ENCODE data around the gene KLHL17. TPM values are rescaled to one million over a fixed set of nuclear protein-coding genes. Genes with fewer than 3 reads are reported as not detected.

KLHL17 gene
- total RNA-seq, 1 donor from 2014 or later = 47.3 TPM

GRCh38 chr1:995665-996633, 35.6 kb downstream of the KLHL17 start:
- Mint-ChIP-seq H3K4me3 (no peak overlapping the region), H3K36me3 (ENCODE audit: low read depth) (no peaks in the 10 kb centered on the region), H3K4me1 (ENCODE audit: low read depth) (peaks cover 5% of the 10 kb centered on the region), H3K27me3 (ENCODE audit: insufficient read depth) (peaks cover 27% of the 10 kb centered on the region), H3K9me3 (peaks cover 10% of the 10 kb centered on the region), H3K27ac (no peak overlapping the region)
- DNase-seq (ENCODE audit: low spot score) = no peak
- intact Hi-C loops (cut with micrococcal nuclease) = no loop called here

GRCh38 chr1:996851-997712, 36.7 kb downstream of the KLHL17 start:
- H3K4me3 Mint-ChIP-seq = no peak overlapping the region
- no peaks in the 10 kb centered on the region for H3K36me3 Mint-ChIP-seq (ENCODE audit: low read depth)

GRCh38 chr1:997713-997992, 37.3 kb downstream of the KLHL17 start:
- Mint-ChIP-seq H3K4me3 (no peak overlapping the region), H3K27me3 (ENCODE audit: insufficient read depth) (peaks cover 27% of the 10 kb centered on the region), H3K4me1 (ENCODE audit: low read depth) (peaks cover 2% of the 10 kb centered on the region), H3K27ac (no peak overlapping the region), H3K36me3 (ENCODE audit: low read depth) (no peaks in the 10 kb centered on the region), H3K9me3 (peaks cover under 1% of the 10 kb centered on the region)
- intact Hi-C loops (cut with micrococcal nuclease) = no loop called here
- no peak for DNase-seq (ENCODE audit: low spot score)

More at GRCh38 chr1:996851-997712, 36.7 kb downstream of the KLHL17 start:
- Mint-ChIP-seq H3K27me3 (ENCODE audit: insufficient read depth) (peaks cover 21% of the 10 kb centered on the region), H3K27ac (peak overlapping the region; percentile 48), H3K9me3 (peaks cover 4% of the 10 kb centered on the region), H3K4me1 (ENCODE audit: low read depth) (peaks cover 5% of the 10 kb centered on the region)
- no peak for DNase-seq (ENCODE audit: low spot score)
- intact Hi-C loops (cut with micrococcal nuclease) = no loop called here

- H3K9me3 Mint-ChIP-seq = no peaks in the 10 kb centered on the region
- intact Hi-C loops (cut with micrococcal nuclease) = no loop called here
- H3K4me3 Mint-ChIP-seq = no peak overlapping the region
- no peak for DNase-seq (ENCODE audit: low spot score)
- H3K36me3 Mint-ChIP-seq (ENCODE audit: low read depth) = no peaks in the 10 kb centered on the region
- H3K27me3 Mint-ChIP-seq (ENCODE audit: insufficient read depth) = peaks cover 31% of the 10 kb centered on the region
- no peak overlapping the region for H3K27ac Mint-ChIP-seq
- no peaks in the 10 kb centered on the region for H3K4me1 Mint-ChIP-seq (ENCODE audit: low read depth)
Measured at GRCh38 chr1:997993-998744, 37.8 kb downstream of the KLHL17 start.

GRCh38 chr1:998745-998994, 38.3 kb downstream of the KLHL17 start:
- no peaks in the 10 kb centered on the region for H3K9me3 Mint-ChIP-seq
- H3K36me3 Mint-ChIP-seq (ENCODE audit: low read depth) = no peaks in the 10 kb centered on the region
- H3K4me1 Mint-ChIP-seq (ENCODE audit: low read depth) = no peaks in the 10 kb centered on the region
- no peak overlapping the region for H3K27ac Mint-ChIP-seq
- peaks cover 32% of the 10 kb centered on the region for H3K27me3 Mint-ChIP-seq (ENCODE audit: insufficient read depth)
- H3K4me3 Mint-ChIP-seq = no peak overlapping the region
- intact Hi-C loops (cut with micrococcal nuclease) = no loop called here
- no peak for DNase-seq (ENCODE audit: low spot score)

- intact Hi-C loops (cut with micrococcal nuclease) = no loop called here
- Mint-ChIP-seq H3K9me3 (no peaks in the 10 kb centered on the region), H3K36me3 (ENCODE audit: low read depth) (no peaks in the 10 kb centered on the region), H3K27ac (no peak overlapping the region), H3K4me1 (ENCODE audit: low read depth) (no peaks in the 10 kb centered on the region), H3K27me3 (ENCODE audit: insufficient read depth) (peaks cover 32% of the 10 kb centered on the region), H3K4me3 (no peak overlapping the region)
- no peak for DNase-seq (ENCODE audit: low spot score)
Measured at GRCh38 chr1:998995-999724, 38.8 kb downstream of the KLHL17 start.

- intact Hi-C loops (cut with micrococcal nuclease) = loop anchor here (1.0 to 2.0 kb wide), 3 partner anchors 13 to 116 kb away; partner anchors contain the start of genes C1orf159 and ISG15
- Mint-ChIP-seq H3K27ac (peak within 1 kb of the TSS; percentile 78), H3K4me3 (peak within 1 kb of the TSS; percentile 66), H3K36me3 (ENCODE audit: low read depth) (no peaks in the 10 kb centered on the region), H3K4me1 (ENCODE audit: low read depth) (peaks cover 5% of the 10 kb centered on the region), H3K27me3 (ENCODE audit: insufficient read depth) (peaks cover 33% of the 10 kb centered on the region), H3K9me3 (no peaks in the 10 kb centered on the region)
- DNase-seq (ENCODE audit: low spot score) = peak; percentile 45
Measured at GRCh38 chr1:999725-1000356, 39.5 kb downstream of the KLHL17 start, which contains the start of gene HES4. Gene HES4, minus strand, starts transcription at chr1:1000097. Its CDS starts 124 bp downstream, at chr1:999973.

- H3K27me3 Mint-ChIP-seq (ENCODE audit: insufficient read depth) = peaks cover 34% of the 10 kb centered on the region
- DNase-seq (ENCODE audit: low spot score) = peak; percentile 56
Measured at GRCh38 chr1:1000357-1001056, 40.1 kb downstream of the KLHL17 start.

GRCh38 chr1:1001057-1001783, 40.8 kb downstream of the KLHL17 start:
- intact Hi-C loops (cut with micrococcal nuclease) = loop anchor here (2.0 kb wide), 1 partner anchor 16 kb away; no protein-coding TSS in a partner anchor
- Mint-ChIP-seq H3K9me3 (no peaks in the 10 kb centered on the region), H3K27ac (peak overlapping the region; percentile 78), H3K27me3 (ENCODE audit: insufficient read depth) (peaks cover 30% of the 10 kb centered on the region), H3K36me3 (ENCODE audit: low read depth) (no peaks in the 10 kb centered on the region), H3K4me1 (ENCODE audit: low read depth) (peaks cover 11% of the 10 kb centered on the region), H3K4me3 (peak overlapping the region; percentile 66)
- DNase-seq (ENCODE audit: low spot score) = no peak

More at GRCh38 chr1:1000357-1001056, 40.1 kb downstream of the KLHL17 start:
- no peaks in the 10 kb centered on the region for H3K9me3 Mint-ChIP-seq
- H3K4me1 Mint-ChIP-seq (ENCODE audit: low read depth) = peaks cover 11% of the 10 kb centered on the region
- peak overlapping the region; percentile 66 for H3K4me3 Mint-ChIP-seq
- intact Hi-C loops (cut with micrococcal nuclease) = loop anchor here (1.0 to 2.0 kb wide), 3 partner anchors 13 to 116 kb away; partner anchors contain the start of genes C1orf159 and ISG15
- H3K36me3 Mint-ChIP-seq (ENCODE audit: low read depth) = no peaks in the 10 kb centered on the region
- H3K27ac Mint-ChIP-seq = peak overlapping the region; percentile 78

- H3K4me3 Mint-ChIP-seq = no peak overlapping the region
- intact Hi-C loops (cut with micrococcal nuclease) = no loop called here
Measured at GRCh38 chr1:1003618-1004419, 43.4 kb downstream of the KLHL17 start.

More at GRCh38 chr1:1003618-1004419, 43.4 kb downstream of the KLHL17 start:
- no peaks in the 10 kb centered on the region for H3K9me3 Mint-ChIP-seq
- no peaks in the 10 kb centered on the region for H3K36me3 Mint-ChIP-seq (ENCODE audit: low read depth)
- H3K27ac Mint-ChIP-seq = no peak overlapping the region
- H3K27me3 Mint-ChIP-seq (ENCODE audit: insufficient read depth) = peaks cover 25% of the 10 kb centered on the region
- H3K4me1 Mint-ChIP-seq (ENCODE audit: low read depth) = peaks cover 11% of the 10 kb centered on the region
- no peak for DNase-seq (ENCODE audit: low spot score)
